Activated CD4-positive, alpha-beta memory T cell treated with anti-CD3 and anti-CD28 coated beads, Interleukin-2, amount 10 ng/mL, durations not matched to agents 7 days and 5 days (primary cell): ENCODE data around the gene LCOR. TPM values are rescaled to one million over a fixed set of nuclear protein-coding genes. Genes with fewer than 3 reads are reported as not detected.

Source experiments
- CTCF ChIA-PET: fragments of 350-600 bp; sonication (Branson Sonifier 250); formaldehyde crosslinking; loops from one replicate; lab custom pipeline; 2021; ENCODE audit warnings: antibody characterized with exemption, inconsistent platforms; lab: Charles Lee
- POLR2A ChIA-PET: fragments of 350-600 bp; sonication (Branson Sonifier 250); formaldehyde crosslinking; loops from one replicate; lab custom pipeline; 2021; ENCODE audit warnings: antibody characterized with exemption; lab: Charles Lee
- DNase-seq: peaks from one replicate; pipeline ENCODE4 v3.0.0-alpha.2; 2020
- H3K27ac Mint-ChIP-seq: one replicate; pipeline ENCODE4 v1.8.0; 2021; ENCODE audit warnings: mild to moderate bottlenecking, mixed read lengths
- H3K27me3 Mint-ChIP-seq: one replicate; pipeline ENCODE4 v1.8.0; 2021; ENCODE audit warnings: mixed read lengths
- H3K36me3 Mint-ChIP-seq: one replicate; pipeline ENCODE4 v1.8.0; 2021; ENCODE audit warnings: low read depth, mixed read lengths
- H3K4me1 Mint-ChIP-seq: one replicate; pipeline ENCODE4 v1.8.0; 2021; ENCODE audit warnings: mixed read lengths
- H3K4me3 Mint-ChIP-seq: one replicate; pipeline ENCODE4 v1.8.0; 2021; ENCODE audit warnings: mild to moderate bottlenecking, mixed read lengths
- H3K9me3 Mint-ChIP-seq: one replicate; pipeline ENCODE4 v1.8.0; 2021; ENCODE audit warnings: mixed read lengths
- total RNA-seq, 2 experiments: library from RNA; stranded (reverse); gene quantifications; one replicate each; pipeline ENCODE4 v1.2.3, GENCODE V29; 2021

Gene LCOR
- total RNA-seq, 2 experiments from 2014 or later: 25.2 to 25.7 TPM

DNA sequence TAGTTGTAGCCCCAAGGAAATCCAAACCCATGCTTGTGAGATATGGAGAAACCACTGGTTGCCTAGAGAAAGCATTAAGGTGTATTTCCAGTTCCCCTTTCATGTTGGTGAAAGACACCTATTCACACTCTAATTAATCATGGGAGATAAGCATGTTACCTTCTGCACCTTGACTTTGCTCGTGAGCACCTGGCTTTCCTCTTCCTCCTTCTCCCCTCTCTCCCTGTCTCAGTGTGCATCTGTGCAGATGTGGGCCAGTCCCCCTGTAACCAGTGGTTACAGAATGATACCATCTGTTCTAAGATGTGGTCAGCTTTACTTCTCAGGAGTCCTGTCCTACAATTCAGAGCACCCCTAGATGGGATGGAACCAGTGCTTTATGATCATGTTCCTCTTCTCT, 160.6 kb downstream of the LCOR start:
- ChIA-PET POLR2A (no interaction called here), CTCF (no interaction called here)
- Mint-ChIP-seq H3K4me3 (no peak overlapping the region), H3K27ac (no peak overlapping the region), H3K4me1 (no peaks in the 10 kb centered on the region), H3K9me3 (no peaks in the 10 kb centered on the region), H3K27me3 (no peaks in the 10 kb centered on the region), H3K36me3 (no peaks in the 10 kb centered on the region)
- DNase-seq: no peak

DNA sequence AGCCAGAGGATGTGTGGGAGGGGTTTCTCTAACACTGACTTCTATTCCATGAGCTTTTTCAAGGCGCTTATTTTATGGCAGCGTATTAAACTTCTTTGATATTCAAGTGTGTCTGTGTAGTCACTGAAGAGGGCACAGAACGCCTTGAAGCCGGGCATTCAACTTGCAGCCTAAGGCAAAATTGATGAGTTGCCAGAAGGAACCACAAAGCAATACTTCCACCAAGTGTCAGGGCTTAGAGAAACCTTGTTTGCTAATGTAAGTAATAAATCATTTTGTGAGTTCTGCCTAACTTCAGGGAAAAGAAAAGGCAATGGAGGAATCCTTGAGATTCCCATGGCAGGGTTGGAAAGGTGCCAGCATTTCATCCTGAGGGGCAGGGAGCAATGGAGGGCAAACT, 163.8 kb downstream of the LCOR start:
- ChIA-PET CTCF (no interaction called here), POLR2A (no interaction called here)
- no peaks in the 10 kb centered on the region for H3K4me1 Mint-ChIP-seq
- H3K27me3 Mint-ChIP-seq: no peaks in the 10 kb centered on the region
- H3K27ac Mint-ChIP-seq: no peak overlapping the region
- H3K36me3 Mint-ChIP-seq: no peaks in the 10 kb centered on the region
- no peak overlapping the region for H3K4me3 Mint-ChIP-seq
- H3K9me3 Mint-ChIP-seq: no peaks in the 10 kb centered on the region
- DNase-seq: no peak

DNA sequence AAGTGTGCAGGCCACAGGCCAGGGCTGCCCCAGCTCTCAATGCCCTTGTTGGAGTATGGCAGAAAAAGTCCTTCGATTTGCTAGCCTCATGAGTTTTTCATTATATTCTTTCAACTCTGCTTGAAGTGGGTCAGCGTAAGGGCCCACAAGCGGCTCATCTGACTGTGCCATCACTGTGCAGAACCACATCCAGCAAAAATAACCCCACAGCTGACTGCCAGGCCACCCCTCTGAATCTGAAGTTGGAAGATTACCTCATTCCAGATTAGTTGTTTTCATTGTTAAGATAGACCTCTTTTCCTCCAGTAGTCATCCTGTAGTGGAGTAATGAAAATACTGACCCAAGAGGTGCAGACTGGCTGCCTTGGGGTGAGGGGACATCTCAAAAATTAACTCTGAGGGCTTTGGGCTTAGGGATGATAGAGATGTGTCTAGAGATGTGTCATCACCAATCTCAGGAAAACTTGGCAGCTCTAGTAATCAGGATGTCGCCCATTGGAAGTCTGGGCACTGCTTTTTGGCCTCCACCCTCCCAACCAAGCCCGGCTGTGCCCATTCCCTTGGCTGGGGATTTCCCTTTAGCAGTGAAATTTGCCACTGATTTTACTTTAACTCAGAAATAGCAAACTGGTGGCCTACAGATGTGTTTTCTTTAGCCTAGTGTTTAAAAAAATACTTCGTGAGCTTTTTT, 164.3 kb downstream of the LCOR start:
- H3K27me3 Mint-ChIP-seq: no peaks in the 10 kb centered on the region
- H3K9me3 Mint-ChIP-seq: no peaks in the 10 kb centered on the region
- ChIA-PET POLR2A (no interaction called here), CTCF (no interaction called here)
- no peaks in the 10 kb centered on the region for H3K36me3 Mint-ChIP-seq
- no peaks in the 10 kb centered on the region for H3K4me1 Mint-ChIP-seq
- no peak overlapping the region for H3K27ac Mint-ChIP-seq
- DNase-seq: no peak
- H3K4me3 Mint-ChIP-seq: no peak overlapping the region

DNA sequence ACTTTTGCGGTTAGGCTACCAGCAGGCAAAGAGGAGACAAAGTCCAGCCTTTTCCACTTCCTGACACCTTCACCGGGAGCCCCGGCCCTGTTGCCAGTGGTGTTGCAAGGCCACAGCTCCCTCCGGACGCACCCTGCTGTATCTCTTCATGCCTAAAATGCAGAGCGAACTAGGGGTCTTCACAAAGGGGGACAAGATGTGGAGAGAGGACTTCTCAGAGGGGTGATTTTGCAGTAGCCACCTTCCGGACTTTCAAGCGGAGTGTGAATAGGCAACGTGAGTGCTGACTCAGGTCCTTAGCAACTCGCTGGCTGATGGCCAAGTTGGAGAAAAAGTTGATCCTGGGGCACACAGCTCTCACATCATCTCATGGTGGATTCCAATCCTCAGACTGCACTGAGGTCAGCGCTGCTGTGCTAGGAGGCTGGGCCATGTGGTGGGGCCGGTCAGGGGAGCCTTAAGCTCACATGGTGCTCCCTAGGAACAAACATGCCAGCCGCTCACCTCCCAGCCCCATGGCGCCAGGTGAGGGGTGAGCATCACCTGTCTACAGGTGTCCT, 166.3 kb downstream of the LCOR start:
- no peaks in the 10 kb centered on the region for H3K9me3 Mint-ChIP-seq
- no peaks in the 10 kb centered on the region for H3K4me1 Mint-ChIP-seq
- peak; percentile 9 for DNase-seq
- H3K27ac Mint-ChIP-seq: no peak overlapping the region
- CTCF ChIA-PET: interaction anchor here (1.4 kb wide), 1 partner anchor 15 kb away, joined by 3 read pairs; no protein-coding TSS in a partner anchor
- no peak overlapping the region for H3K4me3 Mint-ChIP-seq
- no peaks in the 10 kb centered on the region for H3K36me3 Mint-ChIP-seq
- no peaks in the 10 kb centered on the region for H3K27me3 Mint-ChIP-seq
- POLR2A ChIA-PET: no interaction called here

DNA sequence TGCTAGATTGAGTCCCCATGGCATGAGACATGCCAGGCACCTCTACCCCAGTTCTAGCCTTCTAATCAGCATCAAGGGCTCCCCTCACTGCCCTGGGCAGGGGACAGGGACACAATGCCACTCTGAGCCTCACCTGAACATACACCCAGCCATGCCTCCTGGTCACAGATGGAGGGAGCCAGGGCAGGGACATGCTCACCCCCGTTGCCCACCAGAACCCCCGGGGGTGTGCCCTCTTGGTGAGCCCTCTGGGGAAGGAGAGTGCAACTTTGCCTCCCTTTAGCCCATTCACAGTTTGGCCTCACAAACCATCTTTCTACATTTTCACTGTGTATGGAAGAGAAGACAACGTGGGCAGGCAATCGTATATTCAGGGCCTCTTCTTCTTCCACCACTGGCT, 167.2 kb downstream of the LCOR start:
- H3K27me3 Mint-ChIP-seq: no peaks in the 10 kb centered on the region
- POLR2A ChIA-PET: no interaction called here
- H3K4me3 Mint-ChIP-seq: no peak overlapping the region
- no peaks in the 10 kb centered on the region for H3K9me3 Mint-ChIP-seq
- H3K36me3 Mint-ChIP-seq: no peaks in the 10 kb centered on the region
- H3K4me1 Mint-ChIP-seq: no peaks in the 10 kb centered on the region
- CTCF ChIA-PET: interaction anchor here (1.4 kb wide), 1 partner anchor 14 kb away, joined by 3 read pairs; no protein-coding TSS in a partner anchor
- H3K27ac Mint-ChIP-seq: no peak overlapping the region
- no peak for DNase-seq

DNA sequence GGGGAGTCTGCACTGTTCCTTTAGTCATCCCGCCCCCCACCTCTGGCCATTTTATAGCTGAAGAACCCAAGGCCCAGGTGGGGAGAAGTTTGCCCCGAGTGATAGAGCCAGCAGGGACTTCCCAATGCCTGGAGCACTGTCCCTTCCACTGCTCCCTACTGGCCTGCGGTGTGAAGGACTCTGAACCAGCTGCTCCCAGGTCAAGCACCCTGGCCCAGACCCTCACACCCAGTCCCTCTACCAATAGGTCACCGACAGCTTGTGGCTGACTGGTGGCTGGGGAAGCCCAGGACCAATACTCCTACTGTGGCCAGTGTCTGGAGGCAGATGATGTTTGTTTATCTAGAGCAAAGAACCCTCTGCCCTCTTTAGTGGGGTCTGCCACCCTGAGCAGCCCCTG, 167.9 kb downstream of the LCOR start:
- H3K9me3 Mint-ChIP-seq: no peaks in the 10 kb centered on the region
- no peak for DNase-seq
- no peaks in the 10 kb centered on the region for H3K4me1 Mint-ChIP-seq
- no peak overlapping the region for H3K27ac Mint-ChIP-seq
- H3K27me3 Mint-ChIP-seq: no peaks in the 10 kb centered on the region
- no peaks in the 10 kb centered on the region for H3K36me3 Mint-ChIP-seq
- POLR2A ChIA-PET: no interaction called here
- CTCF ChIA-PET: interaction anchor here (0.5 to 0.9 kb wide), 2 partner anchors 25 to 144 kb away, joined by 3 to 5 read pairs; no protein-coding TSS in a partner anchor
- no peak overlapping the region for H3K4me3 Mint-ChIP-seq

DNA sequence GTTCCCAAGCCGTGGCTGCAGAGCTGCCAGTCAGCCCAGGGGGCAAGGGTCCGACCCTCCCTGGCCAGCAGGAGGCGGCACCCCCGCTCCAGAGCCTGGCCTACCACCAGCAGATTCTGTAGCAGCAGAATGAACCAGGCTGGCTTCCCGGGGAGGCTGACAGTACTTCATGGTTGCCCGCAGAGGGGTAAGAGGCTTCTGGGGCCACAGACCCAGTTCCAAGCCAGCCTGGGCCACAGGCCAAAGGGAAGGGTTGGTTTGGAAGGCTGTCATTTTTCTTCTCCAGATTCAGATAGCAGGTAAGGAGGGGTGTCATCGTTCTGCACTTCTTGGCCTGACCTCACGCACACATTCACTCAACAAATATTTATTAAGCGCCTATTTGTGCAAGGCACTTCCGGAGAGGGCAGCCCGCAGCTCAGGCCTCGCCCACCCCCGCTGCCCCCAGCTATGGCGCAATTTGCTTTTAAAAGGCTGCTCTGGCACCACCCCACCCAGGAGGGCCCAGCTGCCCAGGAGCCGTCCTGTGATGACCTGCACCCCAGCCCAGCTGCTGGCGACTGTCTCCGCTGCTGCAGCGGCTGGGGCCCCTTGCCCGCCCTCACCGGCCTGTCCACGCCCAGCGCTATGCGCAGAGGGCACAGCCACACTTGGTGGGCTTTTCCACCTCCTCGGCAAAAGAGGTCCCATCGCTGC, 168.5 kb downstream of the LCOR start:
- POLR2A ChIA-PET: no interaction called here
- H3K9me3 Mint-ChIP-seq: peaks cover 2% of the 10 kb centered on the region
- CTCF ChIA-PET: interaction anchor here (0.9 to 2.0 kb wide), 2 partner anchors 25 to 37 kb away, joined by 3 to 5 read pairs; no protein-coding TSS in a partner anchor
- no peak overlapping the region for H3K27ac Mint-ChIP-seq
- H3K36me3 Mint-ChIP-seq: no peaks in the 10 kb centered on the region
- H3K4me3 Mint-ChIP-seq: no peak overlapping the region
- no peaks in the 10 kb centered on the region for H3K4me1 Mint-ChIP-seq
- no peak for DNase-seq
- H3K27me3 Mint-ChIP-seq: peaks cover 3% of the 10 kb centered on the region

DNA sequence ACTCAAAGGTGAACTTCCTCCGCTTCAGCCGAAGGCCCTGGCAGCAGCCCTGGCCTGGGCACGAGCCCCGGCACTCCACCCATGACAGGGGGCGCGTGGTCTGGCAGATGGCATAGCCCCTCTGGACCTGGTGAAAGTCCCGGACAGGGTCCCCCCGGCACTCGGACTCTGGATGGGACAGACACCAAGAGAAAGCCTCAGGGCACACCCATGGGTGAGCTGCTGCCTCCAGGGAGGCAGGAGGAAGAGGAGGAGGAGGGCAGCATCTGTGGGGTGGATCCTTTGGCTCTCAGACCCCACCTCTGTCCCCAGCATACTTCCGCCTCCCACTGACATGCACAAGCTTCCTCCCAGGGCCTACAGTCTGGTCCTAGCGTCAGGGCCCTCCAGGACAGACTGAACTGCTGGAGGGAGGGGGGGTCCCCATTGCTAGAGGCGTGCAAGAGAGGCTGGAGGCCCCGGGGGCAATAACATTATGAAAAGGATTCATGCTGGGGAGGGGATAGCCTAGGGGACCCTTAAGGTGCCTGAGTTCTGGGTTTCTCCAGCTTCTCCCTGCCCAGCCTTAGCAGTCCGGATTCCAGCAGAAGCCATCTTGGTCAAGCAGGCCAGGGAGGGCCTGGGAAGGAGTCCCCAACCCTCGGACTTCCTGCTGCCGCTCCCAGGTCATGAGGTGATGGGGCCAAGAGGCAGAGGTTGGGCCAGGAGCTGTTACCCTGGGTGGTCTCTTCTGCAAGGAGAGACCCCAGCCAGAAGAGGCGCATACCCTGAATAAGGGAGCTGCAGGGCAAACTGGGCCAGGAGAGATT, 169.3 kb downstream of the LCOR start:
- DNase-seq: no peak
- no peaks in the 10 kb centered on the region for H3K36me3 Mint-ChIP-seq

DNA sequence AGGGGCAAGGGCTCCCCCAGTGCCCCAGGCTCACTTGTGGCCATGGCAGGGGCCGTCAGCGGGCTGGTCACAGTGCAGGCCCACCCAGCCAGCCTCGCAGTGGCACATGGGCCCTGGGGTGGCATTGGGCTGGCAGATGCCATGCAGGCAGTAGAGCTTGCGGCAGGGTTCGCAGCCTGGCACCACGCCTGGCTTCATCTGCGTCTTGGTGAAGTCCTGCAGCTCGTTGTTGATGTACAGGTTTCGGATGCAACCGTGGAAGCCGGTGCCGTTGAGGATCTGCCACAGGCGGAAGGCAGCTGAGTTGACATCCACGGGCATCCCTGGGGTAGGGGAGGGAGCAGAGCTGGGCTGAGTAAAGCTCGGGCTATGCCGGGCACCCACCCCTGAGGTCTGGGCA, 170.6 kb downstream of the LCOR start:
- POLR2A ChIA-PET: no interaction called here
- CTCF ChIA-PET: no interaction called here
- Mint-ChIP-seq H3K4me3 (no peak overlapping the region), H3K4me1 (no peaks in the 10 kb centered on the region), H3K27me3 (peaks cover 3% of the 10 kb centered on the region), H3K36me3 (peaks cover 8% of the 10 kb centered on the region), H3K9me3 (peaks cover 17% of the 10 kb centered on the region), H3K27ac (no peak overlapping the region)
- no peak for DNase-seq

More for the DNA sequence above, 169.3 kb downstream of the LCOR start:
- Mint-ChIP-seq H3K27ac (no peak overlapping the region), H3K27me3 (peaks cover 3% of the 10 kb centered on the region), H3K4me3 (no peak overlapping the region), H3K9me3 (peaks cover 4% of the 10 kb centered on the region), H3K4me1 (no peaks in the 10 kb centered on the region)
- POLR2A ChIA-PET: no interaction called here
- CTCF ChIA-PET: interaction anchor here (2.0 kb wide), 1 partner anchor 36 kb away, joined by 5 read pairs; no protein-coding TSS in a partner anchor

DNA sequence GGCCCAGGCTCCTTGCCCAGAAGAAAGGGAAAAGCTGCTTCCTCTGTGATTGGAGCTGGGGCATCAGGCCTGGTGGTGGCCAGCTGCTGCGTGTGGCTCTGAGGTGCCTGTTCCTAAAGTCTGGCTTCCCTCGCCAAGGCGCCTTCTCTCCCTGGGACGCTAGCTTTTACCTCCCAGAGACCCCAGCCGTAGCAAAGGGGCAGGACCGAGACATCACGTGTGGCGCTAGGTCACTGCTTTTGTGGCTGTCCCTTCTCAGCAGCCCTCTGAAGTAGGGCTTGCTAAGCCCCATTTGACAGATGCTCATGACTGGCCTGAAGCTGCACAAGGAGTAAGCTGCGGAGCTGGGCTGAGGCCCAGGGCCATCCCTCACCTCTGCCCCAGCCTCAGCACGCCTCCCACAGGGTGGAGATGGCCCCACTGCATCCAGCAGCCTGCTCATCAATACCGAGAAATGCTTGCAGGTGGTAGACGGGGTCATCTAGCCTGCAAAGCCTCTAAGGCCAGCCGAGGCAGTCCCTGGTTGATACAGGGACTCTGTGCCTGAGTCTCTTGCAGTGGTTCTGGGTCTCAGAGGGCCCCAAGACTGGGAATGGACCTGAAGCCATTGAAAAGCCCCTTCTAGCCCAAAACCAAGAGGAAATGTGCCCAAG, 171.2 kb downstream of the LCOR start:
- no peak overlapping the region for H3K4me3 Mint-ChIP-seq
- POLR2A ChIA-PET: no interaction called here

DNA sequence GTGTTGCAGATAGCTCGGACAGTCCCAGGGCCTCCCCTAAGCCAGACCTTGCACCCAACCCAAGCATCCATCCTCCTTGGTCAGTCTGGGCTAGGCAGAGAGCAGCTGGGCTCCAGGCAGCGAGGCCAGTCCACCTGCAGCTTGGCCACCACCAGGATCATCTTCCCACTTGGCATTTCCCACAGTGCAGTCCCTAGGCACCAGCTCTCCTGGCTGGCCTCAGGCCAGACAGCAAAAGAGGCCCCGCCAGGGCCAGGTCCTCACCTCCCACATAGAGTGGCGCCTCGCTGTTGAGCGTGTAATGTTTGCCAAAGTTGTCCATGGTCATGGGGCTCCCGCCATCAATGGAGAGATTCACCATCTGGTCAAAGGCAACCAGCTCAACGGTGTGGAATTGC, 171.7 kb downstream of the LCOR start:
- no peaks in the 10 kb centered on the region for H3K4me1 Mint-ChIP-seq
- CTCF ChIA-PET: no interaction called here
- peaks cover 20% of the 10 kb centered on the region for H3K9me3 Mint-ChIP-seq
- DNase-seq: no peak
- H3K27me3 Mint-ChIP-seq: peaks cover 3% of the 10 kb centered on the region
- no peak overlapping the region for H3K4me3 Mint-ChIP-seq
- POLR2A ChIA-PET: no interaction called here
- no peak overlapping the region for H3K27ac Mint-ChIP-seq
- peaks cover 8% of the 10 kb centered on the region for H3K36me3 Mint-ChIP-seq

More for the DNA sequence above, 171.2 kb downstream of the LCOR start:
- no peaks in the 10 kb centered on the region for H3K4me1 Mint-ChIP-seq
- H3K36me3 Mint-ChIP-seq: peaks cover 8% of the 10 kb centered on the region
- peaks cover 20% of the 10 kb centered on the region for H3K9me3 Mint-ChIP-seq
- CTCF ChIA-PET: no interaction called here
- no peak overlapping the region for H3K27ac Mint-ChIP-seq
- H3K27me3 Mint-ChIP-seq: peaks cover 3% of the 10 kb centered on the region
- DNase-seq: no peak

DNA sequence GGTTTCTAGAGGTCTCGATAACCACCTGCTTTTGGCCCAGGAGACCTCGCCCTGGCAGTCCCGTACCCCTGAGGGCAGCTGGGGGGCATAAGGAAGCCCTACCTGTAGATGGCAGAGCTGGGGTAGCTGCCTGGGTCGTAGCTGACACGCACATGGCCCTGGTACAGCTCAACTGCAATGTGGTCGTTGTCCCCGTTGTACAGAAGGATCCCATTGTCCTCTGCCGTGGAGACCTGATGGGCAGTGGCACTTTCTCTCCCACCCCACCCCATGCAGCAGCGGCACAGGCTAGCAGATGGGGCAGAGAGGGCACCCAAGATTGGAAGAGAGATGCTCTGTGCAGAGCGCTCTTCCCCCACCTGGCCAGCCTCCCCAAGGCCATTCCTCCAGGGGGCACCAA, 172.5 kb downstream of the LCOR start:
- peaks cover 8% of the 10 kb centered on the region for H3K36me3 Mint-ChIP-seq
- H3K4me1 Mint-ChIP-seq: no peaks in the 10 kb centered on the region
- no peak overlapping the region for H3K27ac Mint-ChIP-seq
- no peak for DNase-seq
- ChIA-PET POLR2A (no interaction called here), CTCF (no interaction called here)
- H3K4me3 Mint-ChIP-seq: no peak overlapping the region
- peaks cover 3% of the 10 kb centered on the region for H3K27me3 Mint-ChIP-seq
- peaks cover 20% of the 10 kb centered on the region for H3K9me3 Mint-ChIP-seq
